Fibroblast of lung (primary cell): ENCODE results near the gene CCDC92. TPM values are rescaled to one million over a fixed set of nuclear protein-coding genes. Genes with fewer than 3 reads are reported as not detected.

Source experiments
- DNase-seq, 2 donors: peaks; one replicate each; pipeline versions ENCODE4 v3.0.0 to v3.0.0-alpha.2; 2010; ENCODE audit warnings: low read depth in 2 of 2
- H2AFZ ChIP-seq: 2 replicates; pipeline ENCODE4 v1.5.1; 2012; ENCODE audit warnings: low read length, control low read depth, inconsistent platforms
- H3K27ac ChIP-seq: 2 replicates; pipeline ENCODE4 v1.5.1; 2011; ENCODE audit warnings: low read length, control low read depth; ENCODE audit not compliant: insufficient read depth
- H3K27me3 ChIP-seq: 2 replicates; pipeline ENCODE4 v1.5.1; 2011; ENCODE audit warnings: mild to moderate bottlenecking, low read length; ENCODE audit not compliant: control insufficient read depth, insufficient read depth
- H3K36me3 ChIP-seq: 2 replicates; pipeline ENCODE4 v1.5.1; 2011; ENCODE audit warnings: low read length; ENCODE audit not compliant: control insufficient read depth, insufficient read depth
- H3K4me1 ChIP-seq: 2 replicates; pipeline ENCODE4 v1.5.1; 2011; ENCODE audit warnings: low read length; ENCODE audit not compliant: control insufficient read depth, insufficient read depth; ENCODE audit errors: extremely low read depth
- H3K4me2 ChIP-seq: 2 replicates; pipeline ENCODE4 v1.5.1; 2011; ENCODE audit warnings: low read length, control low read depth; ENCODE audit not compliant: insufficient read depth; ENCODE audit errors: extremely low read depth
- H3K4me3 ChIP-seq, 4 experiments: fragments of 200-600 bp in 1 of 4; sonication (generic) in 1 of 4; replicated peaks in 1 of 4; 2 replicates each; pipeline ENCODE4 v1.5.1; 2011 to 2016; ENCODE audit warnings: low read length in 4 of 4, low read depth in 3 of 4, mild to moderate bottlenecking in 3 of 4, control low read depth in 2 of 4, inconsistent platforms in 1 of 4, mixed read lengths in 1 of 4; ENCODE audit not compliant: insufficient read depth in 1 of 4; ENCODE audit errors: control extremely low read depth in 1 of 4
- H3K79me2 ChIP-seq: 2 replicates; pipeline ENCODE4 v1.5.1; 2012; ENCODE audit warnings: mild to moderate bottlenecking, low read length, inconsistent platforms; ENCODE audit not compliant: control insufficient read depth, insufficient read depth
- H3K9ac ChIP-seq: 2 replicates; pipeline ENCODE4 v1.5.1; 2011; ENCODE audit warnings: mild to moderate bottlenecking, low read length, control low read depth; ENCODE audit not compliant: insufficient read depth
- H3K9me3 ChIP-seq: 2 replicates; pipeline ENCODE4 v1.5.1; 2012; ENCODE audit warnings: low read depth, low read length; ENCODE audit not compliant: control insufficient read depth, insufficient read depth
- H4K20me1 ChIP-seq: 2 replicates; pipeline ENCODE4 v1.5.1; 2011; ENCODE audit warnings: low read length; ENCODE audit not compliant: control insufficient read depth, insufficient read depth; ENCODE audit errors: extremely low read depth
- EZH2 ChIP-seq: IDR thresholded peaks from 2 replicates; pipeline ENCODE4 v1.5.1; 2012; ENCODE audit warnings: low read length, control low read depth, mild to moderate bottlenecking; ENCODE audit errors: missing control alignments
- polyA plus RNA-seq, 2 donors: library from polyadenylated mRNA; depleted of rRNA in 1 of 2; stranded (reverse) in 1 of 2; unstranded in 1 of 2; fragments of >200 nt; gene quantifications; 2 replicates each; pipeline ENCODE4 v1.2.1, GENCODE V29; 2011 to 2012; ENCODE audit warnings: missing spikeins in 1 of 2
- total RNA-seq: library from RNA; depleted of rRNA; stranded (reverse); fragments of >200 nt; gene quantifications from 2 replicates; pipeline ENCODE4 v1.2.1, GENCODE V29; 2014
- TF ChIP-seq, protein P1 (sequence below), 2 donors: IDR thresholded peaks in 1 of 2; conservative IDR thresholded peaks in 1 of 2; 1 replicate in 1 of 2; 2 replicates in 1 of 2; pipeline ENCODE4 v1.5.1; 2011 to 2012; ENCODE audit warnings: low read length in 2 of 2, control low read depth in 1 of 2, inconsistent platforms in 1 of 2, low read depth in 1 of 2, mild to moderate bottlenecking in 1 of 2

The CCDC92 gene
- total and polyA plus RNA-seq, 2 donors (not counting 1 experiment from before 2014, with no cell fraction given), result 13.2 to 42.3 TPM

DNA sequence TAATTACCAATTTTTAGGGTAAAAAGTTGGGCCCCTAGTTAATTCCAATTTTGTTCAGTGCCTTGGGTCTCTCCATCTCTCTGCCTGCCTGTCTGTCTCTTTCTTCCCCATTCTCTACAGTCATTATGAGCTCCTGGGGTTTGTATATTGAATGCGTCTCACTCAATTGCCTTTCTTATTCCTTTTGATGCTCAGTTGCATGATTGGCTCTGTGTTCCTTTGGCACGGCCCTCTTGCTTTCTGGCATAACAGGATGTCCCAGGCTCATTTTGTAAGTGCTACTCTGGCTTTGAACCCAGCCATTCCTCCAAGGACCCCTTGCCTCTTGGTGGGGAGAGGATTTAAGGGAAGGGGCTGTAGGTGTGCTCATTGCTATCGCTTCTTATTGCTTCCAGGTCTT lies 36.0 kb upstream of the CCDC92 start:
- no peaks in the 10 kb centered on the region for H3K79me2 ChIP-seq
- H3K27me3 ChIP-seq, result no peaks in the 10 kb centered on the region
- DNase-seq, result no peak
- no peak overlapping the region for H2AFZ ChIP-seq
- H3K9ac ChIP-seq, result no peak overlapping the region
- TF ChIP-seq, protein P1, sequence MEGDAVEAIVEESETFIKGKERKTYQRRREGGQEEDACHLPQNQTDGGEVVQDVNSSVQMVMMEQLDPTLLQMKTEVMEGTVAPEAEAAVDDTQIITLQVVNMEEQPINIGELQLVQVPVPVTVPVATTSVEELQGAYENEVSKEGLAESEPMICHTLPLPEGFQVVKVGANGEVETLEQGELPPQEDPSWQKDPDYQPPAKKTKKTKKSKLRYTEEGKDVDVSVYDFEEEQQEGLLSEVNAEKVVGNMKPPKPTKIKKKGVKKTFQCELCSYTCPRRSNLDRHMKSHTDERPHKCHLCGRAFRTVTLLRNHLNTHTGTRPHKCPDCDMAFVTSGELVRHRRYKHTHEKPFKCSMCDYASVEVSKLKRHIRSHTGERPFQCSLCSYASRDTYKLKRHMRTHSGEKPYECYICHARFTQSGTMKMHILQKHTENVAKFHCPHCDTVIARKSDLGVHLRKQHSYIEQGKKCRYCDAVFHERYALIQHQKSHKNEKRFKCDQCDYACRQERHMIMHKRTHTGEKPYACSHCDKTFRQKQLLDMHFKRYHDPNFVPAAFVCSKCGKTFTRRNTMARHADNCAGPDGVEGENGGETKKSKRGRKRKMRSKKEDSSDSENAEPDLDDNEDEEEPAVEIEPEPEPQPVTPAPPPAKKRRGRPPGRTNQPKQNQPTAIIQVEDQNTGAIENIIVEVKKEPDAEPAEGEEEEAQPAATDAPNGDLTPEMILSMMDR (conservative IDR thresholded peaks at IDR 0.05 in 1 of 2, IDR thresholded peaks at IDR 0.05 in 1 of 2; ENCODE audit: low read depth in 1 of 2, low read length in 2 of 2), result no peak
- no peak for TF ChIP-seq EZH2
- H3K36me3 ChIP-seq, result peaks cover 3% of the 10 kb centered on the region
- no peaks in the 10 kb centered on the region for H3K9me3 ChIP-seq
- H3K27ac ChIP-seq, result no peak overlapping the region
- H3K4me1 ChIP-seq, result no peaks in the 10 kb centered on the region
- no peak overlapping the region for H3K4me3 ChIP-seq
- H4K20me1 ChIP-seq, result no peaks in the 10 kb centered on the region
- no peak overlapping the region for H3K4me2 ChIP-seq

DNA sequence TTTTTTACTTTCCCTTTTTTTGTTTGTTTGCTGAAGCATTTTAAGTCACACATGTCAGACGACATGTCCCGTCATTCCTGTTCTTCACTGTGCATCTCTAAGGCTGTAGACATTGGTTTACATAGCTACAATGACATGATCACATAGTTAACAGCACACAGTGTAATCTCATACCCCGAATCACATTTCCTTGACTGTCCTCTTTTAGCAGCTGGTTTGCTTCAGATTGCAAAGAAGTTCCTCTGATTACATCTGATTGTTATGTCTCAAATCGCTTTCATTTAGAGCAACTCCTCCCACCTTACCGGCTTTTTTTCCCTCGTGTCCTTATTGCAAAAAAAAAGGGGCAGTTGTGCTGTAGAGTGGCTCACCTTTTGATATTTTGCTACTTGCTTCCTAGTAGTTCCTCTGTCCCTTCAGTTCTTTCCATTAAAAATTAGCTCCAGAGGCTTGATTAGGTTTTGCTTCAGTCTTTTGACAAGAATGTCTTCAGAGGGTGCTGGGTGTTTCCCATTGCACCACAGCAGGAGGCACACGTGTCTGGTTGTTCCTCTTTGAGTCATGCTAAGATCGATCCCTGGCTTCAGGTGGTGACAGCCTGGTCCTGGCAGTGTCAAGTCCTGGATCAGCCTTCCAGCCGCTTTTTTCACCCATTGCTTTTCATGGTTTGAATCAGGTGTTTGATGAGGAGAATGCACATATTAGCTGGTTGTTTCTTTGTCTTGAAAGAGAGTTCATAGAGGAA lies 35.4 kb upstream of the CCDC92 start:
- peak; percentile 25 to 51 for DNase-seq
- Histone ChIP-seq H3K27ac (no peak overlapping the region), H3K4me2 (no peak overlapping the region), H2AFZ (no peak overlapping the region), H3K27me3 (no peaks in the 10 kb centered on the region), H3K9me3 (no peaks in the 10 kb centered on the region), H3K79me2 (no peaks in the 10 kb centered on the region), H3K4me1 (no peaks in the 10 kb centered on the region), H3K4me3 (no peak overlapping the region), H4K20me1 (no peaks in the 10 kb centered on the region), H3K36me3 (peaks cover 1% of the 10 kb centered on the region), H3K9ac (no peak overlapping the region)
- no peak for TF ChIP-seq EZH2
- TF ChIP-seq, protein P1 (conservative IDR thresholded peaks at IDR 0.05 in 1 of 2, IDR thresholded peaks at IDR 0.05 in 1 of 2; ENCODE audit: low read depth in 1 of 2, low read length in 2 of 2), result no peak

DNA sequence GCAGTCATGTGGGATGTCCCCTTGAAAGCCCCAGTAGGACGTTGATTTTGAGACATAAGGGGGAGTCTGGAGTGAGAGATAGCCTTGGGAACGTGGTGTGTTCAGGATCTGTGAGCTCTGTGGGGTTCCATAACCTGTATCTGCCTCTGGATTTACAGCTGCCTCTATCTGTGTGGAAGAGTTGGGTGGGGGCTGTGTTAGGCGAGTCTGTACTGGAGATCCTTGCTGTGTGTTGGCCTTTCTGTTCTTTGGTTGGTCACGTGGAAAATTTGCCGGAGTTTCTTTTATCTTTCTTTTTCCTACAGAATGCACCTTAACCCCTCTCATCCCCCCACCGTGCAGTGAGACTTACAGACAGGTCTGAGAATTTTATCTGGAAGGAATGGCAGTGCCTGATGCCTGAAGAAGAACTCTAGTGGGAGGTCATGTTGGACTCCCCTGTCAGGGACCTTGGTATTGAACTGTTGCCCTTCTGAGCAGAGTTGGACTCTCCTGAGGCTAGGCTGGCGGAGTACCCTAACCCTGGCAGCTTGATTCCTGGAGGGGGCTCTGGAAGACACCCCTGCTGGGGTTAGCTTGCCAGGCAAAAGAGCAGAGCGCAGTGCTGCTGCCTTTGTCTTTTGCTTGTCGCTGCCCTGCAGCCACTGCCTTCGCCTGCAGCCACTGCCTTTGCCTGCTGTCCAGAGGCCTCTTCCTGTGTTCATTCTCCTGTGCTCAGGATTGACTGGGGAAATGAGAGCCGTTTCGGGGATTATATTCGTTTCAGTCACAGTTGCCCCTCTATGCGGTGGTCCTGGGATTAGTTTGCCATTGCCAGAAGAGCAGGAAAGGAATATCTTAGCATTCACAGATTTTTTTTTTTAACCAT lies 34.4 kb upstream of the CCDC92 start:
- no peaks in the 10 kb centered on the region for H4K20me1 ChIP-seq
- H3K4me1 ChIP-seq, result no peaks in the 10 kb centered on the region
- H3K27me3 ChIP-seq, result no peaks in the 10 kb centered on the region
- H3K9ac ChIP-seq, result no peak overlapping the region
- peaks cover 1% of the 10 kb centered on the region for H3K36me3 ChIP-seq
- H3K9me3 ChIP-seq, result no peaks in the 10 kb centered on the region
- no peak for TF ChIP-seq EZH2
- TF ChIP-seq, protein P1 (conservative IDR thresholded peaks at IDR 0.05 in 1 of 2, IDR thresholded peaks at IDR 0.05 in 1 of 2; ENCODE audit: low read depth in 1 of 2, low read length in 2 of 2), result no peak
- no peak overlapping the region for H2AFZ ChIP-seq
- no peak for DNase-seq
- H3K4me2 ChIP-seq, result no peak overlapping the region
- H3K4me3 ChIP-seq, result no peak overlapping the region
- H3K27ac ChIP-seq, result no peak overlapping the region
- no peaks in the 10 kb centered on the region for H3K79me2 ChIP-seq
